Astrocyte (in vitro differentiated cells and primary cell): ENCODE data around the gene NACA2. TPM values are rescaled to one million over a fixed set of nuclear protein-coding genes. Genes with fewer than 3 reads are reported as not detected.

Source experiments
- DNase-seq: peaks from one replicate; pipeline ENCODE4 v3.0.0-alpha.2; 2010; ENCODE audit warnings: low read depth
- FAIRE-seq: peaks from 2 replicates; lab custom pipeline; 2011; peaks lifted over from hg19 to GRCh38; lab: Jason Lieb, UNC
- H2AFZ ChIP-seq: 2 replicates; pipeline ENCODE4 v1.6.0; 2012; ENCODE audit warnings: low read depth, low read length, inconsistent platforms
- H3K27ac ChIP-seq: 2 replicates; pipeline ENCODE4 v1.5.1; 2011; ENCODE audit warnings: low read depth, low read length, inconsistent platforms
- H3K27me3 ChIP-seq: 2 replicates; pipeline ENCODE4 v1.6.0; 2011; ENCODE audit warnings: low read length, inconsistent platforms; ENCODE audit not compliant: insufficient read depth
- H3K36me3 ChIP-seq: 2 replicates; pipeline ENCODE4 v1.5.1; 2011; ENCODE audit warnings: low read length, inconsistent platforms; ENCODE audit not compliant: insufficient read depth
- H3K4me1 ChIP-seq: 2 replicates; pipeline ENCODE4 v1.5.1; 2011; ENCODE audit warnings: low read length, inconsistent platforms; ENCODE audit not compliant: insufficient read depth
- H3K4me2 ChIP-seq: 2 replicates; pipeline ENCODE4 v1.6.0; 2012; ENCODE audit warnings: low read length, inconsistent platforms
- H3K4me3 ChIP-seq: 2 replicates; pipeline ENCODE4 v1.5.1; 2011; ENCODE audit warnings: low read depth, mild to moderate bottlenecking, low read length, inconsistent platforms; ENCODE audit not compliant: insufficient read depth
- H3K79me2 ChIP-seq: 2 replicates; pipeline ENCODE4 v1.6.0; 2012; ENCODE audit warnings: mild to moderate bottlenecking, low read length, inconsistent platforms; ENCODE audit not compliant: insufficient read depth
- H3K9ac ChIP-seq: 2 replicates; pipeline ENCODE4 v1.6.0; 2012; ENCODE audit warnings: mild to moderate bottlenecking, low read length, inconsistent platforms
- H3K9me3 ChIP-seq: 2 replicates; pipeline ENCODE4 v1.5.1; 2012; ENCODE audit warnings: low read depth, mild to moderate bottlenecking, low read length, inconsistent platforms; ENCODE audit not compliant: insufficient read depth
- H4K20me1 ChIP-seq: 2 replicates; pipeline ENCODE4 v1.6.0; 2012; ENCODE audit warnings: low read length, inconsistent platforms; ENCODE audit not compliant: insufficient read depth
- H3K27ac Mint-ChIP-seq: one replicate; pipeline ENCODE4 v1.8.0; 2021; ENCODE audit warnings: mild to moderate bottlenecking, mixed read lengths; ENCODE audit not compliant: unreplicated experiment
- H3K27me3 Mint-ChIP-seq: one replicate; pipeline ENCODE4 v1.8.0; 2021; ENCODE audit warnings: low read depth, mixed read lengths; ENCODE audit not compliant: unreplicated experiment
- H3K36me3 Mint-ChIP-seq: one replicate; pipeline ENCODE4 v1.8.0; 2021; ENCODE audit warnings: low read depth, mixed read lengths; ENCODE audit not compliant: unreplicated experiment
- H3K4me1 Mint-ChIP-seq: one replicate; pipeline ENCODE4 v1.8.0; 2021; ENCODE audit warnings: low read depth, mixed read lengths; ENCODE audit not compliant: unreplicated experiment
- H3K4me3 Mint-ChIP-seq: one replicate; pipeline ENCODE4 v1.8.0; 2021; ENCODE audit warnings: mild to moderate bottlenecking, moderate library complexity, mixed read lengths; ENCODE audit not compliant: unreplicated experiment
- H3K9me3 Mint-ChIP-seq: one replicate; pipeline ENCODE4 v1.8.0; 2021; ENCODE audit warnings: mild to moderate bottlenecking, mixed read lengths; ENCODE audit not compliant: unreplicated experiment
- EZH2 ChIP-seq: IDR thresholded peaks from 2 replicates; pipeline ENCODE4 v1.6.1; 2012; ENCODE audit warnings: mild to moderate bottlenecking, low read length, inconsistent platforms; ENCODE audit not compliant: insufficient read depth
- total RNA-seq: library from RNA; stranded (reverse); gene quantifications from 2 replicates; pipeline ENCODE4 v1.2.1, GENCODE V29; 2021
- TF ChIP-seq, protein P1 (sequence below): IDR thresholded peaks from 2 replicates; pipeline ENCODE4 v1.5.1; 2011; ENCODE audit warnings: low read depth, mild to moderate bottlenecking, inconsistent platforms, low read length, moderate library complexity; ENCODE audit not compliant: insufficient read depth

NACA2 gene
- total RNA-seq, 1 donor from 2014 or later: not detected

DNA sequence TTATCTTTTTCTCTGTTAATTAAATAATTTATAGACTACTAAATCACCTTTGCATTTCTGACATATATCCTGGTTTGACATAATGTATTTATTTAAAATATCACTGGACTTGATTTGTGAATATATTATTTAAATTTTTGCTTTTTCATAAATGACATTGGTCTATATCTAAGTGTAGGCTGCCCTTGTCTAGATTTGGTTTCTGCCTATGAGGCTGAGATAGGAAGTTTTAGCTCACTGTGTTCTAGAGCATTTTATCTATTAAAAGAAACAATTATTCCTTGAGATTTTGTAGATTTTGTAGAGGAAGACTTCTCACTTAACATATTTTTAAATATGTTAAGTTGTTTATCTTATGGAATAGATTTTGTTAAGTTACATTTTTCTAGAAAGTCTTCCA lies 43.9 kb downstream of the NACA2 start:
- no peaks in the 10 kb centered on the region for H3K4me1 ChIP-seq
- no peak for FAIRE-seq
- no peaks in the 10 kb centered on the region for H3K9me3 ChIP-seq
- TF ChIP-seq, protein P1, sequence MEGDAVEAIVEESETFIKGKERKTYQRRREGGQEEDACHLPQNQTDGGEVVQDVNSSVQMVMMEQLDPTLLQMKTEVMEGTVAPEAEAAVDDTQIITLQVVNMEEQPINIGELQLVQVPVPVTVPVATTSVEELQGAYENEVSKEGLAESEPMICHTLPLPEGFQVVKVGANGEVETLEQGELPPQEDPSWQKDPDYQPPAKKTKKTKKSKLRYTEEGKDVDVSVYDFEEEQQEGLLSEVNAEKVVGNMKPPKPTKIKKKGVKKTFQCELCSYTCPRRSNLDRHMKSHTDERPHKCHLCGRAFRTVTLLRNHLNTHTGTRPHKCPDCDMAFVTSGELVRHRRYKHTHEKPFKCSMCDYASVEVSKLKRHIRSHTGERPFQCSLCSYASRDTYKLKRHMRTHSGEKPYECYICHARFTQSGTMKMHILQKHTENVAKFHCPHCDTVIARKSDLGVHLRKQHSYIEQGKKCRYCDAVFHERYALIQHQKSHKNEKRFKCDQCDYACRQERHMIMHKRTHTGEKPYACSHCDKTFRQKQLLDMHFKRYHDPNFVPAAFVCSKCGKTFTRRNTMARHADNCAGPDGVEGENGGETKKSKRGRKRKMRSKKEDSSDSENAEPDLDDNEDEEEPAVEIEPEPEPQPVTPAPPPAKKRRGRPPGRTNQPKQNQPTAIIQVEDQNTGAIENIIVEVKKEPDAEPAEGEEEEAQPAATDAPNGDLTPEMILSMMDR: no peak
- H3K4me3 ChIP-seq: no peak overlapping the region
- no peaks in the 10 kb centered on the region for H3K36me3 Mint-ChIP-seq
- no peak overlapping the region for H2AFZ ChIP-seq
- DNase-seq: no peak
- H3K27ac ChIP-seq: no peak overlapping the region
- H3K27me3 ChIP-seq: peaks cover 16% of the 10 kb centered on the region
- H3K4me3 Mint-ChIP-seq: no peak overlapping the region
- no peaks in the 10 kb centered on the region for H3K79me2 ChIP-seq
- H3K4me1 Mint-ChIP-seq: no peaks in the 10 kb centered on the region
- no peak overlapping the region for H3K4me2 ChIP-seq
- no peaks in the 10 kb centered on the region for H4K20me1 ChIP-seq
- no peak overlapping the region for H3K27ac Mint-ChIP-seq
- H3K27me3 Mint-ChIP-seq: peaks cover 2% of the 10 kb centered on the region
- H3K9ac ChIP-seq: no peak overlapping the region
- H3K9me3 Mint-ChIP-seq: peaks cover 13% of the 10 kb centered on the region
- no peaks in the 10 kb centered on the region for H3K36me3 ChIP-seq

DNA sequence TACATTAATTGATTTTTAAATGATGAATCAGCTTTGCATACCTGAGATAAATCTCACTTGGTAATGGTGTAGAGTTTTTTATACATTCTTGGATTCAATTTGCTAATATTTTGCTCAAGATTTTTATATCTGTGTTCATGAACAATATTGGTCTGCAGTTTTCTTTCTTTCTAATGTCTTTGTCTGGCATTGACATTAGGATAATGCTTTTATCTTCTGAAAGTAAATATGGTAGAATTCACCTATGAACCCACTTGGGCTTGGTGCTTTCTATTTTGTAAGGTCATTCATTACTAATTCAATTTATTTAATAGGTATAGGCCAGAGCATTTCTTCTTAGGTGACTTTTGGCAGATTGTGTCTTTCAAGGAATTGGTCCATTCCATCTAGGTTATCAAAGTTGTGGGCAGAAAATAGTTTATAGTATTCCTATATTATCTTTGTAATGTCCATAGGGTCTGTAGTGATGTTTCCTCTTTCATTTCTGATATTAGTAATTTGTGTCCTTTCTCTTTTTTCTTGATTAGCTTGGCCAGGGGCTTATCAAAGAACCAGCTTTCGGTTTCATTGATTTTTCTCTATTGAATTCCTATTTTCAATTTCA lies 45.6 kb downstream of the NACA2 start:
- Mint-ChIP-seq H3K27ac (no peak overlapping the region), H3K27me3 (peaks cover 2% of the 10 kb centered on the region), H3K9me3 (peaks cover 23% of the 10 kb centered on the region), H3K4me1 (no peaks in the 10 kb centered on the region), H3K4me3 (no peak overlapping the region), H3K36me3 (no peaks in the 10 kb centered on the region)
- H3K9ac ChIP-seq: no peak overlapping the region
- H2AFZ ChIP-seq: no peak overlapping the region
- H3K9me3 ChIP-seq: no peaks in the 10 kb centered on the region
- FAIRE-seq (no peak), DNase-seq (no peak)
- H3K4me2 ChIP-seq: no peak overlapping the region
- no peaks in the 10 kb centered on the region for H3K4me1 ChIP-seq
- TF ChIP-seq, protein P1: no peak
- TF ChIP-seq EZH2: no peak
- peaks cover 16% of the 10 kb centered on the region for H3K27me3 ChIP-seq
- H4K20me1 ChIP-seq: no peaks in the 10 kb centered on the region
- no peaks in the 10 kb centered on the region for H3K79me2 ChIP-seq
- H3K27ac ChIP-seq: no peak overlapping the region
- no peak overlapping the region for H3K4me3 ChIP-seq
- no peaks in the 10 kb centered on the region for H3K36me3 ChIP-seq

DNA sequence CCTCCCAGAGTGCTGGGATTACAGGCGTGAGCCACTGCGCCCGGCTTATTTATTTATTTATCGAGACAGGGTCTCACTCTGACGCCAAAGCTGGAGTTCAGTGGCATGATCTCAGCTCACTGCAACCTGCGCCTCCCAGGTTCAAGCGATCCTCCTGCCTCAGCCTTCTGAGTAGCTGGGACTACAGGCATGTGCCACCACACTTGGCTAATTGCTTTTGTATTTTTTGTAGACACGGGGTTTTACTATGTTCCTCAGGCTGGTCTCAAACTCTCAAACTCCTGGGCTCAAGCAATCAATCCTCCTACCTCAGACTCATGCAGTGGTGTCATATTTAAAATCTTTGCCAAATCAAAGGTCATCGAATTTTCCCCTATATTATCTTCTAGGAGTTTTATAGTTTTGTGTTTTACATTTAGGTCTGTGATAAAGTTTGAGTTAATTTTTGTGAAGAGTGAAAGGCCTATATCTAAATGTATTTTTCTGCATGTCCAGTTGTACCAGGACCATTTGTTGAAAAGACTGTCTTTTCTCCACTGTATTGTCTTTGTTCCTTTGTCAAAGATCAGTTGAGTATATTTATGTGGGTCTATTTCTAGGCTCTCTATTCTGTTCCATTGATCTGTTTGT lies 47.1 kb downstream of the NACA2 start:
- Mint-ChIP-seq H3K9me3 (peaks cover 29% of the 10 kb centered on the region), H3K27ac (no peak overlapping the region), H3K4me3 (no peak overlapping the region), H3K4me1 (no peaks in the 10 kb centered on the region), H3K36me3 (no peaks in the 10 kb centered on the region), H3K27me3 (no peaks in the 10 kb centered on the region)
- no peaks in the 10 kb centered on the region for H3K4me1 ChIP-seq
- H3K9ac ChIP-seq: no peak overlapping the region
- peaks cover 5% of the 10 kb centered on the region for H3K27me3 ChIP-seq
- H3K36me3 ChIP-seq: no peaks in the 10 kb centered on the region
- no peak for FAIRE-seq
- H3K4me2 ChIP-seq: no peak overlapping the region
- H2AFZ ChIP-seq: no peak overlapping the region
- no peak for DNase-seq
- TF ChIP-seq, protein P1: no peak
- TF ChIP-seq EZH2: no peak
- no peak overlapping the region for H3K27ac ChIP-seq
- no peaks in the 10 kb centered on the region for H3K9me3 ChIP-seq
- H3K79me2 ChIP-seq: no peaks in the 10 kb centered on the region
- no peaks in the 10 kb centered on the region for H4K20me1 ChIP-seq
- no peak overlapping the region for H3K4me3 ChIP-seq
